HG03460 (cell line): Measurements from ENCODE around the gene MFSD8.
"Not testable (repeated sequence)": the region's sequence is repeated elsewhere in the genome, so short reads cannot be mapped to it uniquely, and the experiment has no call there.

Experiments
- ATAC-seq: cut with Tn5 transposase; IDR thresholded peaks from one replicate; pipeline ENCODE4 v1.9.1; 2021; ENCODE audit not compliant: unreplicated experiment

The MFSD8 gene

DNA sequence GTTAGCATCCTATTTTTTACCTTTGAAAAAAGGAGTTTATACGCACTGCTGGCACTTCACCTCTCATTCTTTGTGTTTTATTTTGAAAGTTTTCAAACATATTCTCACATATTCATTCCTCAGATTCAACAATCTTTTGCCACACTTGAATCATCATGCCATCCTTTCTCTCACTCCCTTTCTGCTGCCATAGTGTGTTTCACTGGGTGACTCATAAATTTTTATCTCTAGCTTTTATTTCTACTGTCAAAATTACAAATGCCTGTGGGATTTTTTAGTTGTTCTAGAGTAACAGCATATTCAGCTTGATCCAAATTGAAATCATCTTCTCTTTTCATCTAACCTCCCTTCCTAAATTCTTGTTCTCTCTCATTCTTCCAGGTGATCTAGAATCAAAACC is 28.0 kb downstream of the MFSD8 start:
- no peak for ATAC-seq

GRCh38 chr4:127931836-127932235 is 33.1 kb downstream of the MFSD8 start:
- not testable (repeated sequence) for ATAC-seq

- no peak for ATAC-seq
Measured at GRCh38 chr4:127930175-127930574, 34.8 kb downstream of the MFSD8 start.

DNA sequence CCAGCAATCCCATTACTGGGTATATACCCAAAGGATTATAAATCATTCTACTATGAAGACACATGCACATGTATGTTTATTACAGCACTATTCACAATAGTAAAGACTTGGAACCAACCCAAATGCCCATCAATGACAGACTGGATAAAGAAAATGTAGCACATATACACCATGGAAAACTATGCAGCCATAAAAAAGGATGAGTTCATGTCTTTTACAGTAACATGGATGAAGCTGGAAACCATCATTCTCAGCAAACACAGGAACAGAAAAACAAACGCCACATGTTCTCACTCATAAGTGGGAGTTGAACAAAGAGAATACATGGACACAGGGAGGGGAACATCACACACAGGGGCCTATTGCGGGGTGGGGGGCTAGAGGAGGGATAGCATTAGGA is 39.3 kb downstream of the MFSD8 start:
- not testable (repeated sequence) for ATAC-seq

DNA sequence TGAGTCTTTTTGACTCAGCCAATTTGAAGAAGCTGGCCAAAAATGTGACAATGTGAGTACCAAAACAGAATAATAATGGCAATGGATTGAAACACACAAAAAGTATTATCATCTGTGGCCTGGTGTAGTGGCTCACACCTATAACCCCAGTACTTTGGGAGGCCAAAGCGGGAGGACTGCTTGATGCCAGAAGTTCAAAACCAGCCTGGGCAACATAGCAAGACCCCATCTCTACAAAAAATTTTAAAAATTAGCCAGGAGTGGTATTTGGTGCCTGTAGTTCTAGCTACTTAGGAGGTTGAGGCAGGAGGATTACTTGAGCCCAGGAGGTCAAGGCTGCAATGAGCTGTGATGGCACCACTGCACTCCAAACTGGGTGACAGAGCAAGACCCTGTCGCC is 42.7 kb downstream of the MFSD8 start:
- ATAC-seq: no peak

GRCh38 chr4:127920521-127920920 is 44.5 kb downstream of the MFSD8 start:
- no peak for ATAC-seq

DNA sequence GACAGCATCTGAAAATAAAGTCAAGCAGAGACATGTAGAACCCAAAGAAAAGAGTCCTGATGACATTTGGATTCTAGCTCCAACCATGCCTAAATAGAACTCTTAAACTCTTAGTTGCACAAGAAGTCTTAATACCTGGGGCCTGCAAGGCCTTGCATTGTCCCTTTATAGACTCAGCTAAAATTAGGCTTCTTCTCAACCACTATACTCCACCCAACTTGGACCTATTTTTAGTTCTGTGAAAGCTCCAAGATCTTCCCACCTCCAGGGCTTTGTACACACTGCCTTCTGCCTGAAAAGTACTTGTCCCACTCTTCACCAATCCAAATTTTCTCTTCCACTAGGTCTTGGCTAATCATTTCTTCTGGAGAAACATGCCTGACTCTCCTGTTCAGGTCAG is 47.8 kb downstream of the MFSD8 start:
- ATAC-seq: no peak

DNA sequence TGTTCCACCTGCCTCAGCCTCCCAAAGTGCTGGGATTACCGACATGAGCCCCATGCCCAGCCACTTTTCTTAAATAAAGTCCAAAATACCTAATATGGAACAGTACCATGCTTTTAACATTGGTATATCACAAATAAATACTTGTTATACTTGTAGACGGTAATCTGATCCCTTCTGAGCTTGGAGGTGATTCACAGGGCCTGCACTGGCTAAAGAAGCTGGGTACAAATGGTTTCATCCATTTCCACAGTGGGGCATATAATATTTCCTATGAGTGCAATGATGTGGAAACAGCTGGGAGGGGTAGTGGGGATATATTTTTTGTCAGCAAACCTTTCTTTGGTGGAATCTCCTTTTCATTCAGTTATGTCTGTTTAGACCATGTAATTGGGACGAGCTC is 48.5 kb downstream of the MFSD8 start:
- no peak for ATAC-seq

GRCh38 chr4:127905029-127905428 is 59.9 kb downstream of the MFSD8 start:
- ATAC-seq: no peak

GRCh38 chr4:127899682-127900081 is 65.3 kb downstream of the MFSD8 start:
- not testable (repeated sequence) for ATAC-seq

DNA sequence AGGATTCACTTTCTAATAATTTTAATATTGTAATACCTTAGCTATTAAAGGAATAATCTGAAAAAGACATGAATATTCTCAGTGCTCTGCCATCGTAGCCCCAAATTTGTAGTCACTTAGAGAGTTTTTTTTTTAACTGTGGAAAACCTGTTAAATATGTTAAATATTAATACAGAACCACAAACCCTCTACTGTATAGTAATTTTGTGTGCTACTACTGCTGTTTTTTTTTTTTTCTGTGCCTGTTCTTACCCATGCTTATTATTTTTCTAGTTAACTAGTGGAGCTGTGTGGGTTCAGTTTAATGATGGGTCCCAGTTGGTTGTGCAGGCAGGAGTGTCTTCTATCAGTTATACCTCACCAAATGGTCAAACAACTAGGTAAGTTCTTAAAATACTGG is 68.4 kb downstream of the MFSD8 start:
- no peak for ATAC-seq

- no peak for ATAC-seq
Measured at GRCh38 chr4:127896069-127896468, 68.9 kb downstream of the MFSD8 start.

GRCh38 chr4:127889903-127890302 is 75.1 kb downstream of the MFSD8 start:
- ATAC-seq: no peak

DNA sequence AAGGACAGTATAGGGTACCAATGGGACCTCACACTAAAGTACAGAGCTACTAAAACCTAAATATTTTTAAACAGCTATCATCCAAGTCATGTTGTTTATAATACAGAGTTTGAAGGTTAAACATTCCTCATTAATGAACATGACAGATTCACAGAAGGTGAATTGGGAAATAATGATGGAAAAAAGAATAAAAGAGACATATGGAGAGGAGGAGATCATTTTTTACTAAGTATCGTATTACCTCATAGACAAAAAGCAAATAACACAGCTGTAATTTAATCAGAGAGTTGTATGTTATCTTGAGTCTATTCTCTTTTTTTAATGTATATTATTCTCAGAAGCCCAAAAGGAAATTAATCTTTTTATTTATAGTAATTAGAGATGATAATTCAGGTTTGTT is 76.4 kb downstream of the MFSD8 start:
- no peak for ATAC-seq

DNA sequence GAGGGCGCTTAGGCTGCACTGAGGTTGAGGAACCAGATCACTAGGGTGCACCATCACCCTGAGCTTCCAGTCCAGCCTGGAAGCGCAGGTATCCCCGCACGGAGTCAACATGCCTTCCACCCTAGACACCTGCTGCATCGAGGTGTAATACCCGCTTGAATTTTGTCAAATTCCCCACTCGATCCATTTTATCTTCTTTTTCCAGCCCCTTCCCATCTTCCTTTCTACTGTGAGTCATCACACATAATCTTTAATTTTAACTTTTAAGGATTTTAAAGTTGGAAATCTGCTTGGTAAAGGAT is 83.5 kb downstream of the MFSD8 start:
- ATAC-seq: peak; percentile 34

DNA sequence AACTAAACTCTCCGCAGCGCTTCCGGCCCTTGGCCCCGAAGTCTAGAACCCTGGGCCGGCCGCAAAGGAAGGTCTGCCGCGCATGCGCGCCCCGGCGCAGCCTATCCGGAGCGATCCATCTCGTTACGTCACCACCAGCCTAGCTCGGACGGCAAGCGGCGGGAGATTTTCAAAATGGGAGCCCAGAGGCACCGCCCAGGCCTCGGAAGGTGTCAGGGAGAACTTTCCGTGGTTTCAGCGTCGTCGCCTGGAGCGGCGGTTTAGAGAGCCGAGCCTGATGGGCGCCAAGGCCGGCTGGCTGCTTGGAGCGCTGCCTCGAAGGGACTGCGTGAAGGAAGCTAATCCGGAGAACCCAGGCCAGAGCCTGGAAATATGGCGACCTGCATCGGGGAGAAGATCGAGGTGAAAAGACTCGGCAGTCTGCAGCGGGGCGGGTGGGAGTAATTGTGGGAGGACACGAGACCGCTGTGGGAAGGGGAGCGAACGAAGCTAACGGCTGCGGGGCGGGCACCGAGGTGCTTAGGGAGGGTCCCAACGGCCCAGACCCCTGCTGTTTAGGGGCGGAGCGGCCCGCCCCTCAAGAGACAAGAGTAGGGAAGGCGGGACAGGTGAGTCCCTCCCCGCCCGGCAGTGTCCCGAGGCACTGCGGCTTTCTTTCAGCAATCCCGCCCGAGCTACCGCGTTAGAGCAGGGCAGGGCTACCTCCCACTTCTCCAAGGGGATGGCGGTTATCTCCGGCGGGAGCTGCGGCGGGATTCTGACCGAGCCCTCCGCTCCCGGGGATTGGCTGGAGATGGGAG is 84.0 kb downstream of the MFSD8 start, which contains the start of gene PLK4:
PLK4 (plus strand) TSS at position 131 of the 800 bp plus-strand sequence; CDS start at position 373, 242 bp downstream.
- ATAC-seq: peak; percentile 94

- no peak for ATAC-seq
Measured at GRCh38 chr4:127875791-127876190, 89.2 kb downstream of the MFSD8 start.

DNA sequence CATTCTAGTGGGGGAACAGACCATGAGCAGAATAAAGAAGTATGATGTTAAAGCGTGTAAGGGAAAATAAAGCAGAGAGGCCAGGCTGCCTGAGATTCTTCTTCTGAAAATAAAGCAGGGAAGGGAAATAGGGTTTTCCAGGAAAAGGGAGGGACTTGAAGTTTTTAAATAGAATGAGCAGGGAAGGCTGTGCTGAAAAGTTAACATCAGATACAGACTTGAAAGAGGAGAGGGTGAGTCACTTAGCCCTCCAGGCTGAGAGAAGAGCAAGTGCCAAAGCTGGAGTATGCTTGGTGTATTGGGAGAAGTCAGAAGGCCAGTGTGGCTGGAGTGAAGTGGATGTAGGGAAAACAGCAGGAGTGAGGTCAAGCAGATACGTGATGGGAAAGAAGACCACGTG is 94.3 kb downstream of the MFSD8 start:
- no peak for ATAC-seq

GRCh38 chr4:127870281-127870680 is 94.7 kb downstream of the MFSD8 start:
- no peak for ATAC-seq

GRCh38 chr4:127868196-127868595 is 96.8 kb downstream of the MFSD8 start:
- no peak for ATAC-seq
